Measurements from ENCODE around the gene CPNE5. TPM values are rescaled to one million over a fixed set of nuclear protein-coding genes. Genes with fewer than 3 reads are reported as not detected.

CPNE5 gene
- total and polyA plus RNA-seq, 8 donors, result 1.2 to 15.9 (median 2.4) TPM; not detected in 1

GRCh38 chr6:36807750-36808149, 31.5 kb downstream of the CPNE5 start:
- Histone ChIP-seq H3K9me3 (no peaks in the 10 kb centered on the region), H3K27me3 (peaks cover 0 to 10% (median 6%) of the 10 kb centered on the region in 3 donors), H3K4me3 (no peak overlapping the region), H3K4me1 (no peaks in the 10 kb centered on the region), H3K36me3 (no peaks in the 10 kb centered on the region), H3K27ac (no peak overlapping the region)
- DNase-seq, result no peak
- intact Hi-C loops (cut with DNase I; ENCODE audit: low total_unique reads), result no loop called here
- WGBS, 5 donors, result 93 to 96% (median 93%) methylated on average over 7 of the region's 7 CpGs
- TF ChIP-seq CTCF (IDR thresholded peaks at IDR 0.05) (no peak), POLR2A (IDR thresholded peaks at IDR 0.05) (no peak)

- H3K9me3 ChIP-seq, result no peaks in the 10 kb centered on the region
- DNase-seq, result no peak
- H3K27ac ChIP-seq, result no peak overlapping the region
- whole genome bisulfite sequencing, 5 donors, result 60 to 77% (median 71%) methylated on average over 5 of the region's 5 CpGs
- TF ChIP-seq POLR2AphosphoS5 (IDR thresholded peaks at IDR 0.05) (no peak), CTCF (IDR thresholded peaks at IDR 0.05) (no peak), POLR2A (IDR thresholded peaks at IDR 0.05) (no peak), EP300 (IDR thresholded peaks at IDR 0.05) (no peak)
- peaks cover 0 to 10% (median 6%) of the 10 kb centered on the region in 3 donors for H3K27me3 ChIP-seq
- H3K4me1 ChIP-seq, result no peaks in the 10 kb centered on the region
- H3K36me3 ChIP-seq, result no peaks in the 10 kb centered on the region
- intact Hi-C loops (cut with DNase I; ENCODE audit: low total_unique reads), result no loop called here
- H3K4me3 ChIP-seq, result no peak overlapping the region
These were observed 32.1 kb downstream of the CPNE5 start for GRCh38 chr6:36807143-36807542.

GRCh38 chr6:36805917-36806316, 33.3 kb downstream of the CPNE5 start:
- no peak overlapping the region for H3K4me3 ChIP-seq
- intact Hi-C loops (cut with DNase I; ENCODE audit: low total_unique reads), result no loop called here
- H3K4me1 ChIP-seq, result no peaks in the 10 kb centered on the region
- no peaks in the 10 kb centered on the region for H3K36me3 ChIP-seq
- H3K27ac ChIP-seq, result no peak overlapping the region
- 40 to 78% (median 67%) methylated on average over 2 to 8 of the region's 8 CpGs for WGBS, 5 donors
- peaks cover 0 to 10% (median 6%) of the 10 kb centered on the region in 3 donors for H3K27me3 ChIP-seq
- no peaks in the 10 kb centered on the region for H3K9me3 ChIP-seq
- TF ChIP-seq POLR2AphosphoS5 (IDR thresholded peaks at IDR 0.05), result no peak
- no peak for TF ChIP-seq EP300 (IDR thresholded peaks at IDR 0.05)
- TF ChIP-seq POLR2A (IDR thresholded peaks at IDR 0.05), result no peak
- TF ChIP-seq CTCF (IDR thresholded peaks at IDR 0.05), result no peak
- no peak for DNase-seq

GRCh38 chr6:36805096-36805797, 34.0 kb downstream of the CPNE5 start:
- H3K9me3 ChIP-seq, result no peaks in the 10 kb centered on the region
- no peaks in the 10 kb centered on the region for H3K4me1 ChIP-seq
- intact Hi-C loops (cut with DNase I; ENCODE audit: low total_unique reads), result no loop called here
- no peak overlapping the region for H3K27ac ChIP-seq
- no peaks in the 10 kb centered on the region for H3K36me3 ChIP-seq
- no peak overlapping the region for H3K4me3 ChIP-seq
- H3K27me3 ChIP-seq, result peaks cover 0 to 10% (median 6%) of the 10 kb centered on the region in 3 donors
- no peak for TF ChIP-seq POLR2A (IDR thresholded peaks at IDR 0.05)
- no peak for TF ChIP-seq CTCF (IDR thresholded peaks at IDR 0.05)
- no peak for TF ChIP-seq POLR2AphosphoS5 (IDR thresholded peaks at IDR 0.05)
- no peak for TF ChIP-seq EP300 (IDR thresholded peaks at IDR 0.05)
- DNase-seq, result no peak
- 42 to 58% (median 47%) methylated on average over 7 of the region's 7 CpGs for WGBS, 5 donors

Data from stomach (tissue), 9 donors.